ENCODE data around the gene AMOTL1.

The AMOTL1 gene

GRCh38 chr11:94738746-94739145 lies 29.4 kb upstream of the AMOTL1 start:
- Histone ChIP-seq H3K36me3 (ENCODE audit: control insufficient read depth, insufficient read depth, low read length) (no peaks in the 10 kb centered on the region), H3K4me3 (replicated peaks; ENCODE audit: low read depth, low read length) (no peak overlapping the region), H3K27me3 (replicated peaks; ENCODE audit: control insufficient read depth, insufficient read depth, low read length) (peaks cover 4% of the 10 kb centered on the region)
- DNase-seq (ENCODE audit: extremely low read depth, insufficient read length): no peak
- no peak for TF ChIP-seq CTCF (IDR thresholded peaks at IDR 0.05; ENCODE audit: insufficient read depth, low read length, poor library complexity, severe bottlenecking)

- Histone ChIP-seq H3K36me3 (ENCODE audit: control insufficient read depth, insufficient read depth, low read length) (no peaks in the 10 kb centered on the region), H3K27me3 (replicated peaks; ENCODE audit: control insufficient read depth, insufficient read depth, low read length) (peaks cover 4% of the 10 kb centered on the region), H3K4me3 (replicated peaks; ENCODE audit: low read depth, low read length) (no peak overlapping the region)
- TF ChIP-seq CTCF (IDR thresholded peaks at IDR 0.05; ENCODE audit: insufficient read depth, low read length, poor library complexity, severe bottlenecking): no peak
- DNase-seq (ENCODE audit: extremely low read depth, insufficient read length): no peak
Measured at GRCh38 chr11:94739331-94739730, 28.8 kb upstream of the AMOTL1 start.

DNA sequence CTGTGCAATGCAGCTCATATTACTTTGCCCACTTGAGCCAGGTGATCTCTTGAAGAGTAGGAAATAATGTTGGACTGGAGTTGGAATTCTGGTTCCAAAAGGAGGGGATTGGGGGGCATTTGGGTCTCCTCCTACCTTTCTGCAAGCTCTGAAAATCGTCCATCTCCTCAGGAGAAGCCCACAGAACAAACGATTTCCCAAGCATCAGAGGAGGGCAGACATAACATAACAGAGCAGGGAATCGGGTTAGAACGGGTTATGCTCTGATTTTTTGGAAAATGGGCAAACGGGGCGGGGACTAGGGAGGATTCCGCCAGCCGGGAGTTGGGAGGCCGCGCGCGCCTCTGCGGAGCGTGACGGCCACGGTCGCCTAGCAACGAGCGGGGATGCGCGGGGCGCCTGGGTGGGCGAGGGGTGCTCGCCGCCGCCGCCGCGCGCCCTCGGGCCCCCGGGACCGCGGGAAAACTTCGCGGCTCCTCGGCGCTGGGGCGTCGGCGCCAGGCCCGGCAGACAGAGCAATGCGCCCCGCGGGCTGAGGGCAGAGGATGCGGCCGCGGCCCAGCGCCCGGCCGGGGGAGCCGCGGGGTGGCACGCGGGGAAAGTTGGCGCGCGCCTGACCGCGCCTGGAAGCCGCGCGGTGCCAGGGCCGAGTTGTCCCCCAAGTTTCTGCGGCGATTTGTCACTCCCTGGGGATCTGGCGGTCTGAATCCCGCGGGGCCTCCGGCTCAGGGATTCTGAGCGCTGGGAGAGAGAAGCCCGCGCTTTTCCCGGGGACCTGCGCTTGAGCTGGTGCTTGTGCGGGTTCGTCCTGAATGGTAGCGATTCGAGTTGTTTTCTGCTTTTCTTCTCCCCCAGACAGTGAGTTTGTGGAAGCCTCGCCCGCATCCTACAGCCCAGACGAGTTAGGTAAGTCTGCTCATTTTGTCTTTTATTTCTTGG lies 27.8 kb upstream of the AMOTL1 start:
- Histone ChIP-seq H3K36me3 (ENCODE audit: control insufficient read depth, insufficient read depth, low read length) (no peaks in the 10 kb centered on the region), H3K27me3 (replicated peaks; ENCODE audit: control insufficient read depth, insufficient read depth, low read length) (peaks cover 4% of the 10 kb centered on the region; the same call in 1 of the 2 replicates), H3K4me3 (replicated peaks; ENCODE audit: low read depth, low read length) (no peak overlapping the region)
- TF ChIP-seq CTCF (IDR thresholded peaks at IDR 0.05; ENCODE audit: insufficient read depth, low read length, poor library complexity, severe bottlenecking): no peak
- no peak for DNase-seq (ENCODE audit: extremely low read depth, insufficient read length)

DNA sequence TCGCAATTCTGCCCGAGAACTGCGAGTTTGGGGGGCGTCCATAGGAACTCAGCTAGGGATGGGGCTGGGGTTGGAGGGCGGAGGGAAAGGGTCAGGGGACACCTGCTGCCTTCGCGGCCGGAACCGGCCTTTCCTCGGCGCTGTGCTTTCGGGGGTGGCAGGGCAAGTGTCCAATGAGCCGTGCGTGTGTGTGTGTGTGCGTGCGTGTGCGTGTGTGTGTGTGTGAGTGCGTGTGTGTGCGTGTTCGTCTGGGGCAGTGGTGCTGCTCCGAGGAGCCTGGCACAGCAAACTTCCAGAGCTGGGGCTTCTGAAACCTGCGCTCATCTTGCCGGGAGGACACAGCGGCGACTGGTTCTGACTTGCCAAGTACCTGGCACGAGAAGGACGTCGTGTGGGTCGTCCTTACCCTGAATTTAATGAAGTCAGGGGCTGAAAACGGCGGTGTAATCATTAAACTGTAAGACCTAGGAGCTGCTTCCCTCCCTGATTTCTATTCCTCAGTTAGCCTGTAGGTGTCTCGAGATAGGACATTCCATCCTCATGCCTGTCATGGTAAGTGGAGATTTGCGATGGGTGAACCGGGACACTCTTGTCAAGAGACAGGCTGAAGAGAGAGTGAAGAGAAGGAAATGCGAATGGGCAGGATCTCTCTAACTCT lies 27.0 kb upstream of the AMOTL1 start:
- no peak for DNase-seq (ENCODE audit: extremely low read depth, insufficient read length)
- Histone ChIP-seq H3K4me3 (replicated peaks; ENCODE audit: low read depth, low read length) (no peak overlapping the region), H3K27me3 (replicated peaks; ENCODE audit: control insufficient read depth, insufficient read depth, low read length) (peaks cover 4% of the 10 kb centered on the region; the same call in 1 of the 2 replicates), H3K36me3 (ENCODE audit: control insufficient read depth, insufficient read depth, low read length) (no peaks in the 10 kb centered on the region)
- no peak for TF ChIP-seq CTCF (IDR thresholded peaks at IDR 0.05; ENCODE audit: insufficient read depth, low read length, poor library complexity, severe bottlenecking)

DNA sequence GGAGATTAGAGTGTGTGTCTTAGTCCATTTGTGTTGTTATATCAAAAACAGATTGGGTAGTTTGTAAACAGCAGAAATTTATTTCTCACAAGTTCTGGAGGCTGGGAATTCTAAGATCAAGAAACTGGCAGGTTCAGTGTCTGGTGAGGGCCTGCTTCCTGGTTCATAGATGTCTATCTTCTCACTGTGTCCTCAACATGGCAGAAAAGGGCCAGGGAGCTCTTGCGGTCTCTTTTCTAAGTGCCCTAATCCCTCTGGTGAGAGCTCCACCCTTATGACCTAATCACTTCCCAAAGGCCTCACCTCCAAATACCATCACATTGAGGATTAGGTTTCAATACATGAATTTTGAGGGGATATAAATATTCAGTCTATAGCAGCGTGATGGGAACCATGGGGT lies 25.5 kb upstream of the AMOTL1 start:
- peaks cover 4% of the 10 kb centered on the region; the same call in 1 of the 2 replicates for H3K27me3 ChIP-seq (replicated peaks; ENCODE audit: control insufficient read depth, insufficient read depth, low read length)

More for the DNA sequence above, 25.5 kb upstream of the AMOTL1 start:
- H3K36me3 ChIP-seq (ENCODE audit: control insufficient read depth, insufficient read depth, low read length): no peaks in the 10 kb centered on the region
- TF ChIP-seq CTCF (IDR thresholded peaks at IDR 0.05; ENCODE audit: insufficient read depth, low read length, poor library complexity, severe bottlenecking): no peak
- DNase-seq (ENCODE audit: extremely low read depth, insufficient read length): no peak
- H3K4me3 ChIP-seq (replicated peaks; ENCODE audit: low read depth, low read length): no peak overlapping the region

Data from GM06990 (cell line).